Activated CD4-positive, alpha-beta T cell treated with anti-CD3 and anti-CD28 coated beads, Interleukin-2, Interleukin-6, amounts not matched to agents 100 ng/mL and 50 ng/mL, durations not matched to agents 16 hours and 8 hours (primary cell): ENCODE data around the gene KRTAP19-5.

Experiments
- DNase-seq: peaks from one replicate; pipeline ENCODE4 v3.0.0-alpha.2; 2020

KRTAP19-5 gene

GRCh38 chr21:30502041-30502440 is at the start of gene KRTAP19-5:
Gene KRTAP19-5 (minus strand): TSS chr21:30502141. CDS start chr21:30502090, 51 bp downstream.
- DNase-seq, result no peak

- no peak for DNase-seq
These were observed 39.8 kb upstream of the KRTAP19-5 start, which contains the start of gene KRTAP19-6 for GRCh38 chr21:30541764-30542163. Gene KRTAP19-6 (minus strand): TSS chr21:30541864. CDS start chr21:30541833, 31 bp downstream.

GRCh38 chr21:30518876-30519275 is 16.9 kb upstream of the KRTAP19-5 start:
- no peak for DNase-seq

GRCh38 chr21:30515681-30516080 is 13.7 kb upstream of the KRTAP19-5 start:
- DNase-seq, result no peak

GRCh38 chr21:30505621-30506205 is 3.8 kb upstream of the KRTAP19-5 start:
- peak; percentile 34 for DNase-seq

GRCh38 chr21:30497065-30497464 is 4.9 kb downstream of the KRTAP19-5 start, which contains the start of gene KRTAP19-4:
Gene KRTAP19-4 (minus strand): TSS chr21:30497165. CDS start chr21:30497110, 55 bp downstream.
- no peak for DNase-seq

- no peak for DNase-seq
These were observed 9.9 kb downstream of the KRTAP19-5 start, which contains the start of gene KRTAP19-3 for GRCh38 chr21:30491963-30492428. Gene KRTAP19-3 (minus strand): TSS chr21:30492013. CDS start chr21:30491957, 56 bp downstream.

- no peak for DNase-seq
These were observed 14.6 kb downstream of the KRTAP19-5 start, which contains the start of gene KRTAP19-2 for GRCh38 chr21:30487336-30487735. Gene KRTAP19-2 (minus strand): TSS chr21:30487436. CDS start chr21:30487348, 88 bp downstream.

- no peak for DNase-seq
These were observed 15.8 kb downstream of the KRTAP19-5 start for GRCh38 chr21:30486180-30486579.

GRCh38 chr21:30482130-30482529 is 19.8 kb downstream of the KRTAP19-5 start:
- no peak for DNase-seq

GRCh38 chr21:30480145-30480544 is 21.8 kb downstream of the KRTAP19-5 start, which contains the start of gene KRTAP19-1:
Gene KRTAP19-1 (minus strand): TSS chr21:30480367. CDS start chr21:30480317, 50 bp downstream.
- DNase-seq, result no peak

GRCh38 chr21:30479259-30479658 is 22.7 kb downstream of the KRTAP19-5 start:
- DNase-seq, result no peak

- DNase-seq, result no peak
These were observed 23.9 kb downstream of the KRTAP19-5 start for GRCh38 chr21:30478004-30478403.

GRCh38 chr21:30468900-30469714 is 32.8 kb downstream of the KRTAP19-5 start:
- no peak for DNase-seq

- peak; percentile 1 for DNase-seq
These were observed 38.2 kb downstream of the KRTAP19-5 start for GRCh38 chr21:30463713-30464112.
